NCI-H2227 (cell line): ENCODE measurements around the gene SERPINB1.
"Not testable (repeated sequence)": the region's sequence is repeated elsewhere in the genome, so short reads cannot be mapped to it uniquely, and the experiment has no call there.

Experiments used
- DNase-seq: peaks from one replicate; lab custom pipeline; 2025; ENCODE audit not compliant: unreplicated experiment; lab: John Stamatoyannopoulos, UW

SERPINB1 gene

DNA sequence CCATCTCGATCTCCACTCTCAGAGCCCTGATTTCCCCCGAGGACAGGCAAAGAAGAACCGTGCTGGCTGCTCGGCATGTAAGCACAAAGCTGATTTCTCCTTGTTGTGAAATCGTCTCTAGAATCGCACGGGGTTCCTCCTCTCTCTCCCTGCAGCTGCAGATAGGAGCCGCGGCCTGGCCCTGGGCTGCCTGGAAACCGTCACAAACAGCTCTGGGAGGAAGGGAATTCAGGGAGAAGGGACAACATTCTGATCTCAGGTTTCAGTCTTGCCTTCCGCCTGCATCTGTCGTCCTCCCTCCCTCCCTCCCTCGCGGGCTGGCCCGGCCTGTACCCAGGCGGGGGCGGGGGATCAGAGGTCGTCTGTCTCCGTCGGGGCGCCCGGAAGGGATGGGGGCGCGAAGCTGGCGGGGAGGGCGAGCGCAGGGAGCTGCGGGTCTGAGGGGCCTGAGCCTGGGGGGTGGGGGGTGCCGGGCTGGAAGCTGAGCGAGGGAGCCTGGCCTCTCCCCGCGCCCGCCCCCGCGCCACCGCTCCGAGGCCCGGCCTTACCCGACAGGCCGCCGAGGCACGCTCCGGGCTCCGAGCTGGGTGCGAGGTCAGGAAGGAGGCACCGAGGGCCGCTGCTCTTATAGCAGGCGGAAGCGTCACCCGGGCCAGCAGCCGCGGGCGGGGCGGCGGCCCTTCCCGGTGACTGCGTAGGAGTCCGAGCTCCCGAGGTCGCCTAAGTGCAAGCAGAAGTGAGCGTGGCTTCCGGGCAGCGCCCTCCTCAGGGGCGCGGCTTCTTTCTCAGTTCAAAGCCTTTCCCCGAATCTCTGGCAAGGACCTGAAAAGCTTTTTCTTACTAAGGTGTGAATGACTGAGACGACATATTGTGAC is at the start of gene SERPINB1:
Gene SERPINB1, minus strand, starts transcription at position 600 of the 875 bp plus-strand sequence. CDS start 1,277 bp downstream, outside the sequence.
- peak; percentile 58 for DNase-seq

DNA sequence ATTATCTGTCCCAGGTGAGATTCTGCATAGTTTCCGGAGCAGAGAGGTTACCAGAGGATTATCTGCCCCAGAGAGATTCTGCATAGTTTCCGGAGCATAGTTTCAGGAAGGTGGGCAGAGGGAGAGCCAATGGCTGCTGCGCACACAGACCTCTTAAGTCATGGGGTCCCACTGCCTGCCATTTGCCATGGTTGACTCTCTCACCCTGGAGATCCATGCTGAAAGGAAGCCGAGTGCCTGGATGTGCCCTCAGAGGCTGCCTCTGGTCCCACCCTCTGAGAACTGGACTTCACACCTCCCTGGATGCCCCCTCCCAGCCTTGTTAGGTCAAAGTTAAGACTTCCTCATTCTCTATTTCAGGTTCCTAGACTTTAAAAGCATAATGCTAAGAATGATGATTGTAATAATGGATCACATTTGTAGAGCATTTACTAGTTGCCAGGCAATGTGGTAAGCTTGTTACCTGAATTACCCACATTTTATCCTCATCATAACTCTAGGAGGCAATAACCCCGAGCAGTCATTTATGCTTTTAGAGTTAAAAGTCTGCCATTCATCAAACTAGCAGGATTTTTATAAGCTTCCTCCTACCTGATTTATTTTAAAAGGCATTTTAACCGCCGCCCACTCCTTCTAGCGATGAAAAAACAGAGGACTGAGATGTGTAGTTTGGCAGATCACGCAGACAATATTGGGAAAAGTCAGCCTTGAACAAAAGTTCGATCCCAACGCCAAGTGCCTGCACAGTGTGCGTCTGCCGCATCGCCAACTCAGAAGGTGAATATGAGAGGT is 49.5 kb upstream of the SERPINB1 start:
- no peak for DNase-seq

DNA sequence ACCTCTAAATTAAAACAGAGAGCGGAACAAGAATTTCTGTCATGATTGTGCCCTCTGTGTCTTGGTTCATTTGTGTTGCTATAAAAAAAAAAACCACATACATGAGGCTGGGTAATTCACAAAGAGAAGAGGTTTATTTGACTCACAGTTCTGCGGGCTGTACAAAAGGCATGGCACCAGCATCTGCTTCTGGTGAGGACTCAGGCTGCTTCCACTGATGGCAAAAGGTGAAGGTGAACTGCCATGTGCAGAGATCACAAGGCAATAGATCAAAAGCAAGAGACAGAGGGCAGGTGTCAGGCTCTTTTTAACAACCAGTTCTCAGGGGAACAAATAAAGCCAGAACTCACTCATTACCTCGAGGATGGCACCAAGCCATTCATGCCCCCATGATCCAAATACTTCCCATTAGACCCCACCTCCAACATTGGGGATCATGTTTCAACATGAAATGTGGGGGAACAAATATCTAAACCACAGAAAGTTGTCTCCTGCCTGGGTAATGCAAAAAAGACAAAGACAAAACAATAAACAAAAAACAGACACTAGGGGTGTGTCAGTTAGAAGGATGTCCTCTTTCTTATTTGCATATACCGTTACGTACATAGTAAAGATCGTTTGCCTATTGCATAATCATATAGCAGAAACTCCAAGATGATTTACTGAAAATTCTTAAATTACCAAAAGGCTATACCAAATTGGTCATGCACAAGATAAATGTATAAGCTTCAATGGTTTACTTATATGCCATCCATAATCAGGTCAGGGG is 44.5 kb upstream of the SERPINB1 start:
- no peak for DNase-seq

DNA sequence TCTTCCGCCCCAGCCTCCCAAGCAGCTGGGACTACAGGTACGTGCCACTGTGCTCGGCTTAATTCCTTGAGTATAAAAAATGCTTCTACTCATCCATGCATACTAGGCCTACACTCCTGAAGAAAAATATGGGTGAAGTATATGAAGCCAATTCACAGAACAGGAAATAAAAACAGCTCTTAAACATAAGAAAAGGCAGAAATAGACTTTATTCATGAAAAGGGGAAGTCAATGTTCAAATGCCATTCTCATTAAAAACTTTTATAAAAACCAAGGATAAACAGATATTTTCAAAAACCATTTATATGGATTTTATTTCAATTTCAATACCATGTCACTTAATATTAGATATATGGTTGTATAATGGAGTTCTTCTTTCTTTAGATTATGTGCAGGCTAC is 43.1 kb upstream of the SERPINB1 start:
- no peak for DNase-seq

DNA sequence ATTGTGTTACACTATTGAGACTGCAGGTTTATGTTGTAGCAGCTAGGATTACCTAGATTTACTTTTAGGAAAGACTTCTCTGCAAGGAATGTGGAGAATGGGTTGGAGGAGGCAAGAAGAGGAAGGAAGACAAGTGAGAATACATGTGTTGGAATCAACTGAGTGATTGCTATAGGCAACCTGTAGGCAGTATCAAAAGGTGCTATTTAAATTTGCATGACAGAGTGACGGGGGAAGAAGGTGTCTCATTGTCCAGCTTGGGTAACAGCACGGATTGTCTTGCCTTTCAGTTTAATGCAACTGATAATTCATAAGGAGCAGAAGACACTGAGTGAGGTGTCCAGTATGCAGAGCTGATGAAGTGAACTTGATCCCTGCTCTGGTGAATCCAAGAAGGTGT is 42.0 kb upstream of the SERPINB1 start:
- no peak for DNase-seq

DNA sequence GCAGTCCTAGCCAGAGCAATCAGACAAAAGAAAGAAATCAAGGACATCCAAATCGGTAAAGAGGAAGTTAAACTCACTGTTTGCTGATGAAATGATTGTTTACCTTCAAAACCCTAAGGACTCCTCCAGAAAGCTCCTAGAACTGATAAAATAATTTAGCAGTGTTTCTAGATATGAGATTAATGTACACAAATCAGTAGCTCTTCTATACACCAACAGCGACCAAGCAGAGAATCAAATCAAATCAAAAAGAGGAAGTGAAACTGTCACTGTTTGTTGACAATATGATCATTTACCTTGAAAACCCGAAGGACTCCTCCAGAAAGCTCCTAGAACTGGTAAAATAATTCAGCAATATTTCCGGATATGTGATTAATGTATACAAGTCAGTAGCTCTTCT is 39.8 kb upstream of the SERPINB1 start:
- DNase-seq = no peak

DNA sequence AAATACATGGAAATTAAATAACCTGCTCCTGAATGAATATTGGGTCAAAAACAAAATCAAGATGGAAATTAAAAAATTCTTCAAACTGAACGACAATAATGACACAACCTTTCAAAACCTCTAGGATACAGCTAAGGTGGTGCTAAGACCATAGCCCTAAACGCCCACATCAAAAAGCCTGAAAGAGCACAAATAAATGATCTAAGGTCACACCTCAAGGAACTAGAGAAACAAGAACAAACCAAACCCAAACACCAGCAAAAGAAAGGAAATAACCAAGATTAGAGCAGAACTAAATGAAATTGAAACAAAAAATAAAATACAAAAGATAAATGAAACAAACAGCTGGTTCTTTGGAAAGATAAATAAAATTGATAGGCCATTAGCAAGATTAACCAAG is 38.5 kb upstream of the SERPINB1 start:
- not testable (repeated sequence) for DNase-seq

DNA sequence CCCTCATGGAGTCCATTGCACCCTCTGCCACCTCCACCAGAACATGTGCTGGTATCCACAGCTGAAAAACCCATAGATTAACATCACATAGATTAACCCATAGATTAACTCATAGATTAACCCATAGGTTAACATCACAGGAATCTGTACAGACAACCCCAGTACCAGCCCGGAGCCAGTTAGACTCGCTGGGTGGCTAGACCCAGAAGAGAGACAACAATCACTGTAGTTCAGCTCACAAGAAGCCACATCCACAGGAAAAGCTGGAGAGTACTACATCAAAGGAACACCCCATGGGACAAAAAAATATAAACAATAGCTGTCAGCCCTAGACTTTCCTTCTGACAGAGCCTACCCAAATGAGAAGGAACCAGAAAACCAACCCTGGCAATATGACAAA is 36.3 kb upstream of the SERPINB1 start:
- no peak for DNase-seq

DNA sequence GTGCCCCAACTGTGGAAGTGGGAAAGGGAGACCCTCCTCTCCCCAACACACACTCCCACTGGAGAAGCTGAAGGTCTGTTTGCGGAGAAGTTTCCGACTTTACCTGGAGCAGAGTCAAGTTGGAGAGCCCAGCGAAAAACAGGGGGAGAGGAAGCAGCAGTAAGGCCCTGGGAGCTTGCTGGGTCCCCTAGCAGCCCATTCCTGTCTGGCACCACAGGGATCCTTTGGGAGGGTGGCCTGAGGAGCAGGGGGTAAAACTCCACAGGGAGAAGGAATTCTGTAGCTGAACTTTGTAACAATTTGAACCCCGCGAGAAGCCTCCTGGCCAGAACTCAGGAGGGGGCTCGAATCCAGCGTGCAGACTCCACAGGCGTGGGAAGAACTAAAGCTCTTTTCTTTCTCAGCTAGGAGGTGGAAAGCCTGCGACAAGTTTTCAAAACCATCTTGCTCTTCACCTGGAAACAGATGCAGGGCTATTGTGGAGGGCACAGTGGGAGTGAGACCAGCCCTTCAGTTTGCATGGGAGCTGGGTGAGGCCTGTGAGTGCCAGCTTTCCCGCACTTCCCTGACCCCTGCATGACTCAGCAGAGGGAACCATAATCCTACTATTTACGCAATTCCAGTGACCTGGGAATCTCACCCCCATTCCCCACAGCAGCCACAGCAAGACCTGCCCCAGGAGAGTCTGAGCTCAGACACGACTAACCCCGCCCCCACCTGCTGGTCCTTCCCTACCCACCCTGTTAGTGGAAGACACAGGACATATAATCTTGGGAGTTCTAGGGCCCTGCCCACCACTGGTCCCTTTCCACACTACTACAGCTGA is 35.6 kb upstream of the SERPINB1 start:
- no peak for DNase-seq

DNA sequence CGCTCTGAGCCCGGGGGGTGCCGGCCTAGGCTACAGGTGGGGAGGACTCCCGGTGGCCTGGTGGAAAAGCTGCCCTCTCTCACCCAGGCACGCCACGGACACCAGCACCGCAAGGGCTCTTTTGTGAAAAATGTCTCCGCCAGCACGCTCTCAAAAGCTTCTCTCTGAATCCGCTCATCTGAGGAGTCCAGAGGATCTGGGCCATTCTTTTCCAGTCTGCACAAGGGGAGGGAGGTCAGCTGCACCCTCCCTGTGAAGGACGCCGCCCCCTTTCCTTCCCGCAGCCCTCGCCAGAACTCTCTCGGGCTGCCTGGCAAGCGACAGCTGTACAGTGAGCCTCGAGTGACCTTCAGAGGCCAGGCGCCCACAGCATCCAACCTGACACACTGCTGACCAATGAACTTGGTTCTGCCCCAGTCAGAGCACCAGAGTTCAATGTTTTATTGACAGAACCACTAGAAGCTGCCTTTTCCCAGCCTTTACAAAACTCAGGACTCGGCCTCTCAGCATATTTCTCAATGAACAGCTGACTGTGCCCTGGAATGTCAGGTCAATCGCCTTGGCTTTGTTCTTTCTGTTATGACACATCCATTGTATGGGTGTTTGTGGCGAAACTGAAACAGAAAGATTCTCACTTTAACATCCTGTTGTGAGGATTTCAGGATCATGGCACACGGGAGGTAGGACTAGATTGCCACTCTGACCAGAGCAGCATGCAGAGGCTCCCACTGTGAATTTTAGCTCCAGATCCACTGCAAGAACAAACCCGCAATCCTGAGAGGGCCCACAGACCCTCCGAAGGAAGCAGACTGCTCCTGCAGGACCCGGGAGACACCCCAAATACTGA is 34.8 kb upstream of the SERPINB1 start:
- peak; percentile 37 for DNase-seq

DNA sequence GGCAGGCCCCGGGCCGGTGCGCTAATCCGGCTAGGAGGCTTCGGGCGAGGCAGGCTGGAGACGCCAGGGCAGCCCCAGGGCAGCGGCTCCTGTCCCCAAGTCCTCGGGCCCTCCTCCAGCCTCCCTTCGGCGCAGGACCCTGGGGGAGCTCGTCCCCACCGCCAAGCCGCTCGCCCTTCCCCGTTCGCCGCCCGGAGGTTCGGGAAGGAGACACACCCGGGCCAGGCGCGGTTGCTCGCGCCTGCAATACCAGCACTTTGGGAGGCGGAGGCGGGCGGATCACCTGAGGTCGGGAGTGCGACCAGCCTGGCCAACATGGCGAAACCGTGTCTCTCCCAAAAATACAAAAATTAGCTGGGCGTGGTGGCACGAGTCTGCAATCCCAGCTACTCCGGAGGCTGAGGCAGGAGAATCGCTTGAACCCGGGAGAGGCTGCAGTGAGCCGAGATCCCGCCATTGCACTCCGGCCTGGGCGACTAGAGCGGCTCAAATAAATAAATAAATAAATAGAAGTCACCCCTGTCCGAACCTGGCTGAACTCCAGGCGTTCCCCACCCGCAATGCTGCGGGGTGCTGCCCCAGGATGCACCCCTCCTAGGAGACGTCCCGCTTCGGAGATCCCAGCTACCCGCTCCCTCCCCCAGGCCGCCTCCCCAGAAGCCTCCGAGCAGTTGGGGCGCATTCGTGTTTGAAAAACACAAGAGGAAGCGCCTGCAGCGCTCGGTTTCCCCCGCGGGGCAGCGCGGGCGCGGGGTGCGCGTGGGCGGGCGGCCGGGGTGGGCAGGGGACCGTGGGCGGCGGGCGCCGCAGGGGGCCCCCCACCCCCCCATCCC is 33.9 kb upstream of the SERPINB1 start:
- peak; percentile 49 for DNase-seq

DNA sequence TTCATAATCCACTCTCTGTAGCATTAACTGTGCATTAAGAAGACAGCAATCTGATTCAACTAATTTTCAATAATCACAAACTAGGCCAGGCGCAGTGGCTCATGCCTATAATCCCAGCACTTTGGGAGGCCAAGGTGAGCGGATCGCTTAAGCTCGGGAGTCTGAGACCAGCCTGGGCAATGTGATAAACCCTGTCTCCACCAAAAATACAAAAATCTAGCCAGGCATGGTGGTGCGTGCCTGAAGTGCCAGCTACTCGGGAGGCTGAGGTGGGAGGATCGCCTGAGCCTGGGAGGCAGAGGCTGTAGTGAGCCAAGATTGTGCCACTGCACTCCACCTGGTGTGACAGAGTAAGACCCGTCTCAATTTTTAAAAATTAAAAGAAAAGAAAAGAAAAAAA is 32.0 kb upstream of the SERPINB1 start:
- no peak for DNase-seq

DNA sequence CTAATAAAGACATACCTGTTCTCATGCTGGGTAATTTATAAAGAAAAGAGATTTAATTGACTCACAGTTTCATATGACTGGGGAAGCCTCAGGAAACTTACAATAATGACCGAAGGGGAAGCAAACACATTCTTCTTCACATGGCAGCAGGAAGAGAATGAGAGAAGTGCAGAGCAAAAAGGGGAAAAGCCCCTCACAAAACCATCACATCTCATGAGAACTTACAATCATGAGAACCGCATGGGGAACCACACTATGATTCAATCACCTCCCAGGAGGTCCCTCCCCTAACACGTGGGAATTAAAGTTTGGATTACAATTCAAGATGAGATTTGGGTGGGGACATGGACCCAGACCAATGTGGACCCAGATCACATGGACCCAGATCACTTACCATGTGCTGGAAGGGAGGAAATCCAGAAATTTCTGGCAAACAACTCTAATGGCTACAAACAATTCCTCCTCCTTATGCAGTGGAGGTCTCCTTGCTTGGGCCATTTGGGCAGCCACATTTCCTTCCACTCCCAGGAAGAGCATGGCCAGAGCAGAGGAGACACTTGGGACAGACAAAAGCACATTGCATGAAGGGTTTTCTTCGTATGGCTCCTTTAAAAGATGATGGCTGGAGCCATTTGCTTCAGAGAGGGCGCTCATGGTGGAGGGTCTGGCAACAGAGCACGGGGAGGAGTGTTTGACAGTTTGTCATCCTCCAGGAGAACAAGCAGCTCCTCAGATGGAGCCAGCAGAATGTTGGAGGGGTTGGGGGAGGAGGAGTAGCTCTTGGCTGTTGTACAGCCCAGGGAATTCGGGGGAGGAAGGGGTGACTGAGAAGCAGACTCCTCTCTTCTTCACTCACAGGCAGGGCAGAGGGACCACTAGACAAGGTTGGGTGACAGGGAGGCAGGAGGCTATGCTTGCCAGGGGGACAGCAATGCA is 31.0 kb upstream of the SERPINB1 start:
- no peak for DNase-seq

DNA sequence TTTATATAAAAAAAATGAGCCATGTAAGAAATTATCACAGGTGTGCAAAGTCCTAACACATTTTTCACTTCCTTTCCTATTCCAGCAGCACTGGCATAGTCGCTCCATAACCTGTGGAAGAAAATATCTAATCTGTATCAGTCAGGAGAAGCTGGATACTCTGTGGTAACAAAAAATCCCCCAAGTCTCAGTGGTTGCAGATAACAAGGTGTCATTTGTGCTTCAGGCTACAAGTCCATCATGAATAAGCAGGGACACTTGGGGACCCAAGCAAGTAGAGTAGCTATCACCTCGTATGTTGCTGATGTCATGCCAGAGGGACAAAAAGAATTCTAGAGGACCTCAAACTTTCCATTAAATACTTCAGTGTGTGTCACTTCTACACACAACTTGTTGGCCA is 30.3 kb upstream of the SERPINB1 start:
- DNase-seq = no peak

DNA sequence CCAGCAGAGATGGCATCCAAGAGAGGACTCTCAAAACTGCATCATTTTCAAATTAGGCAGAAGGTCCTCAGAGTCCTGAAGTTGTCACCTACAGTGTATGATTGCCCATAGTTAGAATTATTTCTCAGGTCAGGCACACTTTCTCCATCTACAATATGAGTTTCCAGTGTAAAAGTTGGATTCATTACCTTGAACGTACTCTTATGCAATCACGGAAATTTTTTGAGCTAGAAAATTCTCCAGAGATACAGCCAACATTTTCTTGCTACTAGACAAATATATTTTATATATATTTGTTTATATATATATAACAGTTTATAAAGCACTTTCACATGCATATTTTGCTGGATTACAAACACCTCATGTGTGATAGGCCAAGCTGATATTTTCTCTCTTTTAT is 29.4 kb upstream of the SERPINB1 start:
- DNase-seq = no peak

DNA sequence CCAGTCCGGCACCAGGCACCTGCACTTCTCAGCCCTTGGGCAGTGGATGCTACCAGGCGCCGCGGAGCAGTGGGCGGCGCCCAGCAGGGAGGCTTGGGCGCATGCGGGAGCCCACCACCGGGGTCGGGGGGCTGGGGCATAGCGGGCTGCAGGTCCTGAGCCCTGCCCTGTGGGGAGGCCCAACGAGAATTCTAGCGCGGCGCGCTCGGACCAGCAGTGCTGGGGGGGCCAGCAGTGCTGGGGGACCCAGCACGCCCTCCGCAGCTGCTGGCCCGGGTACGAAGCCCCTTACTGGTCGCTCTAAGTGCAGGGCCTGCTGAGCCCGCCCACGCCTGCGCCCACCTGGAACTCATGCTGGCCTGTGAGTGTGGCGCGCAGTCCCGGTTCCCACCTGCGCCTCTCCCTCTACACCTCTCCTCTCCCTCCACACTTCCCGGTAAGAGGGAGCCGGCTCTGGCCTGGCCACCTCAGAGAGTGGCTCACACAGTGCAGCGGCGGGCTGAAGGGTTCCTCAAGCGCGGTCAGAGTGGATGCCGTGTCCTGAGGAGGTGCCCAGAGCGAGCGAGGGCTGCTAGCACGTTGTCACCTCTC is 28.5 kb upstream of the SERPINB1 start:
- DNase-seq = no peak

DNA sequence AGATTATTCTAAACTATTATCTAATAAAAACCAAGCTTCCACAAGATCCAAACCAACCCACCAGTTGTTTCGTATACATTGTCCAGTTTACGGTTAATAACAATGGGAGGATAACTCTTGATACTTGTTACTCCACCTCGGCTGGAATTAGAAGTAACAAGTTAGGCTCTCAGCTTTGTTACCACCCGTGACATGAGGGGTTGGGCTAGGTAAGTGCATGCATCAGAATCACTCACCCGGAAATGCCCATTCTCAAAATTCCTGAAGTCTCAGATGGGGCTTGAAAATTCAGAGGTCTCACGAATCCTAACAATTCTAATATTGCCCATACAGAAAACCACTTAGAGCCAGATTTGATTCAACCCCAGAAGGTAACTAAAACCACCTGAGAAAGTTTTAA is 27.0 kb upstream of the SERPINB1 start:
- no peak for DNase-seq
